ENCODE results near the gene MAGEC3. TPM values are rescaled to one million over a fixed set of nuclear protein-coding genes. Genes with fewer than 3 reads are reported as not detected.
"Not testable (repeated sequence)": the region's sequence is repeated elsewhere in the genome, so short reads cannot be mapped to it uniquely, and the experiment has no call there.

The MAGEC3 gene
- not detected in 2 replicates for total RNA-seq (2014; rRNA removed; shearing (Covaris generic))

- no peak for DNase-seq (ENCODE audit: low spot score)
Observed at GRCh38 chrX:141838016-141838415, at the start of gene MAGEC3. Gene MAGEC3, plus strand, starts transcription at chrX:141838316. Its CDS starts 0 bp downstream, at chrX:141838316.

- no peak for DNase-seq (ENCODE audit: low spot score)
Observed at GRCh38 chrX:141791856-141792255, 46.3 kb upstream of the MAGEC3 start.

DNA sequence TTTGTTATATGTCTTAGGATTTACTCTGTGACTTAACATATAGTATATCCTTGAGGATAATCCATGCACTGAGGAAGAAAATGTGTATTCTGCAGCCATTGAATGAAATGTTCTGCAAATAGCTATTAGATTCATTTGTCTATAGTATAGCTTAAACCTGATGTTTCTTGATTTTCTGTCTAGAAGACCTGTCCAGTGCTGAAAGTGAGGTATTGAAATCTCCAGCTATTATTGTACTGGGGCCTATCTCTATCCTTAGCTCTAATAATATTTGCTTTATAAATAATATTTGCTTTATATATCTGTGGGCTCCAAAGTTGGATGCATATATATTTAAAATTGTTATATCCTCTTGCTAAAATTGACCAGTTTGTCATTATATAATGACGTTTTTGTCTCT lies 26.7 kb upstream of the MAGEC3 start:
- DNase-seq (ENCODE audit: low spot score): no peak

GRCh38 chrX:141814213-141814857 lies 23.8 kb upstream of the MAGEC3 start:
- no peak for DNase-seq (ENCODE audit: low spot score)

DNA sequence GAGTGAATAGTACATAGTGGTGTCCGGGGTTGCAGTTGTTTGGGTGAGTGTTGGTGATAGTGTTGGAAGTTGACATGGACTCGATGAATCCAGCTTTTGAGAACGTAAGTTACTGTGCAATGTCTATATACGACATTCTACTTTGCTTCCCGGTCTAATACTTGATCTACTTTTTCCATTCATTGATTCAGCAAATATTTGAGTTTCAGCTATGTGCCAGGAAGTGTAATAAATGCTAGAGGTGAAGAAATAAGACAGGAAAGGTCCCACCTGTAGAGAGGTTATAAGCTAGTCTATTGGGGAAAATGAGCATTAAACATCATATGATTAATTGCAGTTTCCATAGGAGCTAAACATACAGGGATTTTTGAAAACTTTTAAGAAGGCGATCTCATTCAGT lies 22.2 kb upstream of the MAGEC3 start:
- no peak for DNase-seq (ENCODE audit: low spot score)

DNA sequence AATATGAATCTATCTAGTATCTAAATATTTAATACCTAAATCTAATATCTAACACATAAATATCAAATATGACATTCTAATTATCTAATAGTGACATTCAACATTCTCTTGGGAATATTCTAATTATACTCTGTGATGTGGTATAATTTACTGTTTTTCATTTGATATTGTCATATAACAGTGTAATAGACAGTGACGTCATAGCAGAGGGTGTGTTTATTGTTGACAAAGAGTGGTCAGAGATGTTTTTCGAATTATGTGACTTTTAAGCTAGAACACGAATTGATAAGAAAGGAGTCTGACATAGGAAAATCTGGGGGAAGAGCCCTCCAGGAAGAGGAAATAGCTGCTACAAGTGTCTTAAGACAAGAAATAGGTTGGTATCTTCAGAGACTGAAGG lies 5.9 kb upstream of the MAGEC3 start:
- DNase-seq (ENCODE audit: low spot score): no peak

DNA sequence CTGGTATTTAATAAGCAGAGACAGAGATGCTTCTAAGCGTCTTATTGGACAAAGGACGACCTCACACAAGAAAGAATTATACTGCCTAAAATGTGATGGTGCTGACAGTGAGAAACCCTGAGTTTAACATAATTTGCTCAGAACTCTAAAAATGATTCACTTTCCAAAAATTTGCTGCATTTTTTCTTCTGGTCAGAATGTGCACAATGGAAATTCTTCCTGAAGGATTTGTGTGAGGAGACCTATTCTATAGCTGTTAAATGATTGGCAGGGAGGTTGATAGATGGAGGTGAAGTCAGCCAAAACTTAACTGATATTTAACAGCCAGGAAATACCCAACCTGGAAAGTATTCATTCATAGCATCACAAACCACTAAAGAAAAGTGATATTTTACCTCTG lies 1.7 kb downstream of the MAGEC3 start:
- DNase-seq (ENCODE audit: low spot score): no peak

DNA sequence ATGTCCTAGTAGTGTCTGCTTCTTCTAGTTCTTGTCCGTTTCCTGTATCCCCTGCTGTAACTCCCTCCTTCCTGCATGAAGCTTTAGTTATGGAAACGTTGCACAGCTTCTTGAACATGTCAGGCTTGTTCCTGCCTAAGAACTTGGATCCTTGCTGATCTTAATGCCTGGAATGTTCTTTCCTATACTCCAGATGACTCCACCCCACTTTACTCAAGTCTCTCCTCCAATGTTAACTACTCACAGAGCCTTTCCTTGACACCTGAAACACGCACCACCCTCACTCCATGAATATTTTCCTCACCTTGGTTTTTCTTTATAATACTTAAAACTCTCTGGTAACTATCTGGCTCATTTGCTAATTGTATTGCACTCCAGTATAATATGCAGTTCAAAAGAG lies 19.4 kb downstream of the MAGEC3 start:
- no peak for DNase-seq (ENCODE audit: low spot score)

- no peak for DNase-seq (ENCODE audit: low spot score)
Observed at GRCh38 chrX:141879616-141880015, 41.5 kb downstream of the MAGEC3 start.

- DNase-seq (ENCODE audit: low spot score): not testable (repeated sequence)
Observed at GRCh38 chrX:141888811-141889210, 50.7 kb downstream of the MAGEC3 start.

DNA sequence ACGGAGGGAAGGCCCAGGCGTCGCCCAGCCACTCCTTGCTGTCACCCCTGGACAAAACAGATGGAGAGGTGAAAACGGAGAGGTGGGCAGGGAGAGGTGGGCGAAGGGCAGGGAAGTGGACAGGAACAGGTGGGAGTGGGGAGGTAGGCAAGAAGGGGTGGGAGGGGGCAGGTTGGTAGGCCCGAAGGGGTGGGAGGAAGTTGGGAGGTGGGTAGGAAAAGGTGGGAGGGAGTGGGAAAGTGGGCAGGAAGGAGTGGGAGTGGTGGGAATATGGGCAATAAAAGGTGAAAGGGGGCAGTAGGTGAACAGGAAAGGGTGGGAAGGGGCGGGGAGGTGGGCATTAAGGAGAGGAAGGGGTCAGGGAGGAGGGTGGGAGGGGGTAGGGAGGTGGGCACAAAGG lies 56.6 kb downstream of the MAGEC3 start:
- DNase-seq (ENCODE audit: low spot score): no peak

GRCh38 chrX:141897690-141898089 lies 59.6 kb downstream of the MAGEC3 start:
- DNase-seq (ENCODE audit: low spot score): no peak

GRCh38 chrX:141902366-141902765 lies 64.2 kb downstream of the MAGEC3 start:
- no peak for DNase-seq (ENCODE audit: low spot score)

DNA sequence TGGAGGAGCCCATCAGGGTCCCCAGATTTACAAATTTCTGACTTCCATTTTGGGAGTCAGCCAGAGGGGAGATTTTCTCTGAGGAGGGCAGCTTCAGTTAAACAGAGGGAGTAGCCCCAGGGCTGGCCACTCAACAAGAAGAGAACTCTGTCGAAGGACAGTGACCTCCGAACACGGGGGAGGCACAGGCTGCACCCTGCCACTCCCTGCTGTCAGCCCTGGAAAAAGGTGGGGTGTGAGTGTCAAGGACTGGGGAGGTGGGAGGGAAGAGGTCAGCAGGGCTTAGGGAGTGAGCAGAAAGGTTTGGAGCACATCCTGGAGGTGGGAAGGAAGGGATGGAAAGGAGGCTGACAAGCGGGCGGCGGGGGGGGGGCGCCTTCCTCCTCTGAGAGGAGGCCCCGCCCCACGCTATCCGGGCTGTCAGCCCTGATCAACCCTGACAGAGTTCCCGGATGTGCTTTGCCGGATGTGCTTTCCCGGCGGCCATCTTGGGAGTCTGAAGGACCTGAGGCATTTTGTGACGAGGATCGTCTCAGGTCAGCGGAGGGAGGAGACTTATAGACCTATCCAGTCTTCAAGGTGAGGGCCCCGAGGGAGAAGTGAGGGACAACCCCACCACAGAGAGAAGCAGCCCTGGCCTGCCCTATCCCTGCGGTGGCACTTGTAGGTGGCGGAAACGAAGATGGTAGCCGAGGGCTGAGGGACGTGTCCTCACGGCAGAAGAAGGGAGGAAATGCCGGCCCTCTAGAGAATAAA lies 65.5 kb downstream of the MAGEC3 start, which contains the start of gene MAGEC1:
Gene MAGEC1, plus strand, starts transcription at position 495 of the 756 bp plus-strand sequence. CDS start 1,179 bp downstream, outside the sequence.
- DNase-seq (ENCODE audit: low spot score): peak; percentile 59

DNA sequence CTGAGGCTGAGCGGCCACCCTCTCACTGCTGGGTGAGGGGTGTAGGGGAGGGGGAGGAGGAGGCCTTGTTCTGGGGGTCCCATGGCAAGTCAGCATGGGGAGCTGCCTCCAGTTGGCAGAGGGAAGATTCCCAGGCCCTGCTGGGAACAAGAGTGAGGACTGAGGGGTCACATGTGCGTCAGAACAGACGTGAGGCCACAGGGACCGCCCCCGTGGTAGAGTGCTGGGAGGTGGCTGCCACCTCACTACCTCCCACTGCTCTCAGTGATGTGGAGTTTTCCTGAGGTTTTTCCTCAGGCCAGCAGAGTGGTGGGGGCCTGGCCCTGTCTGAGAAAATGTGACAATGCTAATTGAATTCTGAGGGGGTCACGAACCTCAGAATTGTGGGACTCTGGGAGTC lies 66.1 kb downstream of the MAGEC3 start:
- peak; percentile 21 for DNase-seq (ENCODE audit: low spot score)

- DNase-seq (ENCODE audit: low spot score): no peak
Observed at GRCh38 chrX:141917801-141918200, 79.7 kb downstream of the MAGEC3 start.

- DNase-seq (ENCODE audit: low spot score): no peak
Observed at GRCh38 chrX:141924293-141924692, 86.2 kb downstream of the MAGEC3 start.

DNA sequence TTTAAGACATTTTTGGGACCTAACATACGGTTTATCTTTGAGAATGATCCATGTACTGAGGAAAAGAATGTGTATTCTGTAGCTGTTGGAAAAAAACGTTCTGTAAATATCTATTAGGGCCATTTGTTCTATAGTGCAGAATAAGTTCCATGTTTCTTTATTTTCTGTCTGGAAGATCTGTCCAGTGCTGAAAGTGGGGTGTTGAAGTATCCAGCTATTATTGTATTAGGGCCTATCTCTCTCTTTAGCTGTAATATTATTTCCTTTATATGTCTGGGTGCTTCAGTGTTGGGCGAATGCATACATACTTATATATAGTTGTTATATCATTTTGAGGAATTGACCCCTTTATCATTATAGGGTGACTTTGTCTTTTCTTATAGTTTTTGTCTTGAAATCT lies 90.3 kb downstream of the MAGEC3 start:
- no peak for DNase-seq (ENCODE audit: low spot score)

DNA sequence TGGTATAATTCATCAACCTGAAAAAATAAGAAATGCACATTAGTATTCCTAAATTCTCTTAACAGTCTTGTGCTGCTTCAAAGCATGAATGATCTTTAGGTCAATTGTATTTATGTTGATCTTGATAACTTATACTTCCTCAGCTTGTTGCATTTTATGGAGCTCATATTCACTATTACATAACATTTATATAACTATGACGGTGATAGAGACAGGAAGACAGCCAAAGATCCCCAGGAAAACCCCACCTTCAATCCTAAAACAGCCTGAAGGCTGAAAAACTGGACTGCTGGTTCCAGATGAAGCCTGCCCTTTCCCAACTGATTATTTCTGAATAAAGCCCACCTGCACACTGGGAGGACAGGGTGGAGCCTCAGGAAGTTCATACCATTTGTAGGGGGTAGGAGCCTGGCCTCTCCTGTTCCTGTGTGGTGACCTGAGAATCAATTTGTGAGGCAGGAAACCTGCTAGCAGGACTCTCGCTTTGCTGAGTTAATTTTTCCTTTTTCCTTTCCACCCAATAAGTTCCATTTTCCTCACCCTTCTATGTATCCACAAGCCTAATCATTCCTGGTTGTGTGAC lies 96.0 kb downstream of the MAGEC3 start:
- no peak for DNase-seq (ENCODE audit: low spot score)

- DNase-seq (ENCODE audit: low spot score): no peak
Observed at GRCh38 chrX:141935645-141936044, 97.5 kb downstream of the MAGEC3 start.

GRCh38 chrX:141936080-141936479 lies 98.0 kb downstream of the MAGEC3 start:
- peak; percentile 6 for DNase-seq (ENCODE audit: low spot score)

GRCh38 chrX:141941234-141941633 lies 103.1 kb downstream of the MAGEC3 start:
- DNase-seq (ENCODE audit: low spot score): no peak

GRCh38 chrX:141945426-141945825 lies 107.3 kb downstream of the MAGEC3 start:
- no peak for DNase-seq (ENCODE audit: low spot score)
